Left colon (tissue), 2 donors: ENCODE measurements around the gene TRIM33. TPM values are rescaled to one million over a fixed set of nuclear protein-coding genes. Genes with fewer than 3 reads are reported as not detected.
"Not testable (repeated sequence)": the region's sequence is repeated elsewhere in the genome, so short reads cannot be mapped to it uniquely, and the experiment has no call there.

Experiments
- ATAC-seq: fragments of 200-7000 bp; cut with Tn5 transposase; one replicate; pipeline ENCODE4 v1.9.1; 2020; ENCODE audit warnings: mild to moderate bottlenecking, moderate library complexity
- DNase-seq, 2 donors: peaks; one replicate each; pipeline ENCODE4 v3.0.0-alpha.2; 2020
- intact Hi-C, 2 donors: fragments of 100-400 bp; cut with DNase I in 1 of 2; cut with micrococcal nuclease in 1 of 2; formaldehyde crosslinking; loops; one replicate each; pipeline versions ENCODE4 v1.11.2 to v1.14.0; 2022; cut with DNase I, micrococcal nuclease
- total RNA-seq, 2 donors: library from RNA; stranded (reverse); fragmentation: NEBNext Ultra II Directional; extraction: Animal tissue kit (Norgen Biotek cat#: 25700); gene quantifications; one replicate each; pipeline ENCODE4 v1.2.1, GENCODE V29; 2021
- donor health status: DM: no; HTN: no; CAD: no.
- donor health status: DM: yes; HTN: yes; CAD: no.

The TRIM33 gene
- total RNA-seq, 2 donors from 2014 or later = 28.6 to 31.0 TPM

GRCh38 chr1:114437812-114438211, 73.2 kb downstream of the TRIM33 start:
- no peak for ATAC-seq
- intact Hi-C loops = no loop called here
- no peak for DNase-seq

DNA sequence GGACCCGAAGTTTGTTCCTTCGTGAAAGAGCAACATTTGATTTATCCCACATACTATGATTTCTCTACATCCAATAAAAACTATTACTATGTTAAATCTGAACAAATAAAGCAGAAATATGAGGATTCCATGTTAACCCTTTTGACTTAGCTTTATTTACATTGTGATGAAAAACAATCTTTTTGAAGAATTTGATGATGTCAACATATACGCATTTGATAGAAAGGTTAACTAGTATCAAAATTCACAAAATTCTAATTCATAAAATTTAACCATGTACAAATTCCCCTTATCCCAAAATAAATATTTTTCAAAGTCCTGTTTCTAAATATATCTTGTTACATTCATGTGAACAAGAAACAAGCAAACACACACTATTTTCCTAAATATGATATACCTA, 74.2 kb downstream of the TRIM33 start:
- no peak for DNase-seq
- intact Hi-C loops = no loop called here
- ATAC-seq = no peak

GRCh38 chr1:114435088-114435715, 75.8 kb downstream of the TRIM33 start:
- ATAC-seq (peak; percentile 41), DNase-seq (no peak)
- intact Hi-C loops = no loop called here

DNA sequence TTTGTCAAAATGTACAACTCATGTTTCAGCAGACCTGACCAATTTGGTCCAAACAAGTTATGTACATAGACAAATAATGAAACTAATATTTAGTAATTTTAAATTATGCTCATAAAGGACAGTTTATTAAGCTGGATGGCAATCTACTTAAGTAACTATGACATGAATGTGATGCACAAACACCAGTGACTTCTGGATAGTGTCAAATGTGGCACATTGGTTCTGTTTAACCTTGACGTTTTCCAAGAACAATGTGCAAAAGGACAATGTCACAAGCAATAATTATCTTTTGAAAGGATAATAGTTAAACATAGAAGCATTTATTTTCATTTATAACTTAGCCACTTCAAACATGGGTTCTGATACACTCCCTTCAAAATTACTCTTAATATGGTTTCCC, 80.0 kb downstream of the TRIM33 start:
- DNase-seq (no peak), ATAC-seq (no peak)
- intact Hi-C loops = no loop called here

GRCh38 chr1:114428083-114428754, 82.8 kb downstream of the TRIM33 start:
- no peak for DNase-seq
- no peak for ATAC-seq
- intact Hi-C loops = no loop called here

DNA sequence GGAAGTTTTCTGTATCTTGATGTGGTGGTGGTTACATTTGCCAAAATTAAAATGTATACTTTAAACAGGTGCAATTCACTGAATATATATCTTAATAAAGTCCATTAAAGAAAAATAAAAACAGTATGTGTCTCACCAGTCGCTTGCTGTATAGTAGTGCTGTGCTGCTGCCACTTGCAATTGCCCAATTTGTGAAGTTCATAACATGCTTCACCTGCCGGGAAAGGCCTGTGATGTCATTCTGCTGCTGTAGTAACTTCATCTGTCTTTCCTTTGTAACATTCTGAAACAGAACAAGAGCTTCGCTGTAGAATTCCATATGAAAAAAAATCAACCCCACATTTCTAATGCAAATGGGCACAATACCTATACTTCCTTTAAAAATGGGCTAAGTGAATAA, 83.4 kb downstream of the TRIM33 start:
- ATAC-seq (no peak), DNase-seq (no peak)
- intact Hi-C loops = no loop called here

DNA sequence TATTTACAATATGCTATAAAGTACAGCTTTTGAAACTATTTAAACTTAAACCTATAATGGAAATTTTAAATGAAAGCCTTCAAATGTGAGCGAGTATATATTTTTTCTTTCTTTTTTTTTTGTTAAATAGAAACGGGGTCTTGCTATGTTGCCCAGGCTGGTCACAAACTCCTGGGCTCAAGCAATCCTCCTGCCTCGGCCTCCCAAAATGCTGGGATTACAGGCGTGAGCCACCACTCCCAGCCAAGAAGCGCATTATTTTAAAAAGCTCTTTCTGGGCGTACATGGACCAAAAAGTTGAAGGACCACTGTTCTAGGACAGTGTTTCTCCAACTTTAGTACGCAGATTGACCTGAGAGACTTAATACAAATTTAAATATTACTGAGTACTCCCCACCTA, 87.5 kb downstream of the TRIM33 start:
- ATAC-seq = no peak
- intact Hi-C loops = no loop called here
- DNase-seq = no peak

DNA sequence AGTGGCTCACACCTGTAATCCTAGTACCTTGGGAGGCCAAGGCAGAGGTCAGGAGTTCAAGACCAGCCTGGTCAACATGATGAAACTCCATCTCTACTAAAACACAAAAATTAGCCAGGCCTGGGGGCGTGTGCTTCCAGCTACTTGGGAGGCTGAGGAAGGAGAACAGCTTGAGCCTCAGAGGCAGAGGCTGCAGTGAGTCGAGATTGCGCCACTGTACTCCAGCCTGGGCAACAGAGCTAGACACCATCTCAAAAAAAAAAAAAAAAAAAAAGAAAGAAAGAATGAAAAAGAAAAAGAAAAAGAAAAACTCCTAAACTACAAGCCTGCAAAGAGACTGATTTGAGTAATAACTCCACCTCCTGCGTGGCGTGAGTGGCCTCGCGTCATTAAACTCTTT, 92.1 kb downstream of the TRIM33 start:
- intact Hi-C loops = loop anchor here in 1 of 2 donors (10.0 kb wide), 1 partner anchor 444 kb away; the partner anchor contains the start of gene OLFML3
- not testable (repeated sequence) for DNase-seq, ATAC-seq

- DNase-seq = no peak
- intact Hi-C loops = no loop called here
- ATAC-seq = no peak
Measured at GRCh38 chr1:114397601-114398000, 113.4 kb downstream of the TRIM33 start.

GRCh38 chr1:114395863-114396262, 115.1 kb downstream of the TRIM33 start:
- no peak for DNase-seq
- intact Hi-C loops = no loop called here
- no peak for ATAC-seq

- no peak for DNase-seq
- intact Hi-C loops = no loop called here
- no peak for ATAC-seq
Measured at GRCh38 chr1:114390960-114391359, 120.0 kb downstream of the TRIM33 start.

DNA sequence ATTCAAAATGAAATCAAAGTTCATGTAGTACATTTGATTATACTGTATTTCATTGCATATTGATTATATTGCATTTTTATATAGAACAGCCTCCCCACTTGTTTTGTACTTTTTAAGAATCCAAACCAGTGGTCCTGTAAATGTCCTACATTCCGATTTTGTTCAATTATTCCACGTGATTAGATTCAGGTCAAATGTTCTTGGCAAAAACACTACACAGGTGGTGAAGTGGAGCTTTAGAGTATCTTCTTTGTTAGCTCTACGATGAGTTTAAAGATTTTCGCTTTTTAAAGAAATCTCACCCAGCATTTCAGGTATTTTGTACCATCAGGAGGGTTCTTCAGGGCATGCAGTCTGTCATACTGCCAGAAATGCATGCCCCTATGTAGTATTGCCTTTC, 120.6 kb downstream of the TRIM33 start:
- no peak for ATAC-seq
- intact Hi-C loops = no loop called here
- no peak for DNase-seq

- no peak for DNase-seq
- intact Hi-C loops = no loop called here
Measured at GRCh38 chr1:114388432-114389003, 122.5 kb downstream of the TRIM33 start.

GRCh38 chr1:114387585-114387984, 123.4 kb downstream of the TRIM33 start:
- ATAC-seq, DNase-seq, intact Hi-C loops: not testable (repeated sequence)

More at GRCh38 chr1:114388432-114389003, 122.5 kb downstream of the TRIM33 start:
- no peak for ATAC-seq

DNA sequence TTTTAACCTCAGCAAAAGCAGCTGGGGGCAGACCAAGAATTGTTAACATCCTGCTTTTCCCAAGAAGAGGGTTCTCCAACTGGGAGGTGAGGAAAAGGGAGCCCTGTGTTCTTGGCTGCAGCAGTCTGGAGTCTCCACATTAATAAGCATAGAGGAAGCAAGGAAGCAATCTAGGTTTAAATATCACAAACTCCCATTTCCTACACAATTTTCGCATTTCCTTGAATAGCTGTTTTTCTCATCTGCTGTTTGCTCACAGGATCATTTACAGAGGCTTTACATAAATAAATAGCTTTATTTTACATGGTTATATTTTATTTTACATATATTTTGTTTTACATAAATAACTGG, 124.0 kb downstream of the TRIM33 start:
- DNase-seq (no peak), ATAC-seq (no peak)
- intact Hi-C loops = no loop called here

DNA sequence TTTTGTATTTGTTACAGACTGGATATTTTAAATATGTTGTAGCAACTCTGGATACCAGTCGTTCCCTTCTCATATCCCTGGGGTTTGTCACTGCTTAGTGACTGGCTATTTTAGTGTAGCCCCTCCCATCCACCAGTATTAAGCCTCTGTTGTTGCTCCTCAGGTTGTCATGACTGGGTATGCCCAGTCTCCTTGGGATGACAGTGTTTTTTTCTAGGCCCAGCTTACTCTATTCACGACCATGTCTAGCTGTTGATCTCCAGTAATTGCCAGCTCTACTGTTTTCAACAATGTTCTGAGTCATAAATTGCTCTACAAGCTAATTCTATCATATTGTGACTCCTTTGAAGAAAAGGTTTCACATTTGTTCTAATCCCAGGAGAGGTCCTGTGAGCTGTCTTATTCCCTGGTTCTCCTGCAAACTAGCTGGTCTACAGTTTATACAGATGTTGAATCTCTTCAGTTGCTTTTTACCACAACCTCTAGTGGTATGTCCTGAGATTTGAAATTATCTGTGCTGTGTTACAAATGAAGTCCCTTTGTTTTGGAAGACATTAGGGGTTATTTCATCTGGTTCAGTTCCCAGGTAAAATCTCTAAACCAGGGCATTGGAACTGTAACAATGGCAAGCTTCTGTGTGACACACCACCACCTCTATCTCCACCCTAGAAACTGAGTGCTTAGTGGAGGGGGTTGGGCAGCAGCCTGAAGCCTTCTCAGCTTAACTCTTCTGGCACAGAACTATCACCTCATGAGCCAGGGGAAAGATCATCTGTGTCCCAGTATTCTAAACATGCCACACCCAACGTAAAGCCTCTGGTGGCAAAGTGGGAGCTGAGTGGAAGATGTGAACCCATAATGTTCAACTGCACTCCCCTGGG, 124.6 kb downstream of the TRIM33 start:
- intact Hi-C loops = no loop called here
- ATAC-seq = no peak
- DNase-seq = no peak

- ATAC-seq (no peak), DNase-seq (no peak)
- intact Hi-C loops = no loop called here
Measured at GRCh38 chr1:114384922-114385321, 126.1 kb downstream of the TRIM33 start.

- ATAC-seq = no peak
- DNase-seq = no peak
- intact Hi-C loops = no loop called here
Measured at GRCh38 chr1:114379987-114380386, 131.0 kb downstream of the TRIM33 start.

DNA sequence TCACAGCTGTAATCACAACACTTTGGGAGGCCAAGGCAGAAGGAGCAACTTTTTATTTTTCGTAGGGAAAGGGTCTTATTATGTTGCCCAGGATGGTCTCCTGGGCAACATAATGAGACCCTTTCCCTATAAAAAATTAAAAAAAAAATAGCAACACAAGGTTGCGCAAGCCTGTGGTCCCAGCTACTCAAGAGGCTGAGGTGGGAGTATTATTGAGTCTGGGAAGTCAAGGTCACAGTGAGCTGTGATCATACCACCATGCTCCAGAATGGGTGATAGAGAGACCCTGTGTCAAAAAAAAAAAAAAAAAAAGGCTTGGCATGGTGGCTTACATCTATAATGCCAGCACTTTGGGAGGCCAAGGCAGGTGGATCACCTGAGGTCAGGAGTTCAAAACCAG, 131.6 kb downstream of the TRIM33 start:
- DNase-seq (no peak), ATAC-seq (no peak)
- intact Hi-C loops = no loop called here

GRCh38 chr1:114377356-114377755, 133.6 kb downstream of the TRIM33 start:
- intact Hi-C loops = no loop called here
- no peak for ATAC-seq
- DNase-seq = no peak
